Testis (tissue), 2 donors: ENCODE data around the gene CALCA.

ENCODE experiments used
- POLR2A ChIP-seq: fragments of 450-650 bp; IDR thresholded peaks from one replicate; pipeline ENCODE4 v1.6.1; 2017; ENCODE audit warnings: antibody characterized with exemption, mild to moderate bottlenecking, moderate library complexity
- TF ChIP-seq, protein P1 (sequence below), 3 experiments: fragments of 450-650 bp in 2 of 3; fragments of 200-600 bp in 1 of 3; sonication (generic) in 1 of 3; IDR thresholded peaks; one replicate each; pipeline ENCODE4 v1.5.1; 2016 to 2019; ENCODE audit warnings: antibody characterized with exemption in 3 of 3, mild to moderate bottlenecking in 2 of 3, moderate library complexity in 1 of 3

DNA sequence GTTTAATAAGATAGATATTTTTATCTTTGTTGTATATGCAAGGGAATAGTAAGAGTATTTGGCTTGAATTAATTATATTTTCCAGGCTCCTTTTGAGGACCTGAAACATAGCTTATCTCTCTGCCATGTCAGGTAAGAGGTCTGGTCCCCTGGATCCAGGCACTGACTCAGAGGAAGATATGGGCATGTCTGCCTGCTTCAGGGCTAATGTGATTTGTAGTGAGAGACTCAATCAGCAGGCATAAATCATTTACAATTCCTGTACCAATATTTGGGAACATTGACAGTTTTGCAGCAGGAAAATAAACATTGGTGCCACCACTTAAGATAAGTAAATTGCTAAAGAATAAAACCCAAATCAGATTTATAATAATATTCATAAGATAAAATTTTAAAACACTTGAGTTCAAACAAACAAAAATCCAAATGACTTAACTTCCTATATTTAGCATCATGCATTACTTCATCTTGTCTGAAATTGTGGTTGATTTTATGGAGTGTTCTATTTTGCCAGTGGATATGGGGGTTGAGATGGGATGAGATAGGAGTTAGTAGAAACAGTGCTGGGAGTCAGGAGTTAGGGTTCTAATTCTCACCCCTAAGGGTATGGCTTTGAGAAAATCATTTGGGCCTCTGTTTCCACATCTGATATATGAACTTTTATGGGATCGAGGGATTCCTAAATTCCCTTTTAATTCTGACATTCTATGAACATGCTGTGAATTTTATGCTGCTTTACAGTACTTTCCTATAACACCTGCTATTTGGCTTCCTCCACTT, 5.1 kb upstream of the CALCA start:
- TF ChIP-seq, protein P1, sequence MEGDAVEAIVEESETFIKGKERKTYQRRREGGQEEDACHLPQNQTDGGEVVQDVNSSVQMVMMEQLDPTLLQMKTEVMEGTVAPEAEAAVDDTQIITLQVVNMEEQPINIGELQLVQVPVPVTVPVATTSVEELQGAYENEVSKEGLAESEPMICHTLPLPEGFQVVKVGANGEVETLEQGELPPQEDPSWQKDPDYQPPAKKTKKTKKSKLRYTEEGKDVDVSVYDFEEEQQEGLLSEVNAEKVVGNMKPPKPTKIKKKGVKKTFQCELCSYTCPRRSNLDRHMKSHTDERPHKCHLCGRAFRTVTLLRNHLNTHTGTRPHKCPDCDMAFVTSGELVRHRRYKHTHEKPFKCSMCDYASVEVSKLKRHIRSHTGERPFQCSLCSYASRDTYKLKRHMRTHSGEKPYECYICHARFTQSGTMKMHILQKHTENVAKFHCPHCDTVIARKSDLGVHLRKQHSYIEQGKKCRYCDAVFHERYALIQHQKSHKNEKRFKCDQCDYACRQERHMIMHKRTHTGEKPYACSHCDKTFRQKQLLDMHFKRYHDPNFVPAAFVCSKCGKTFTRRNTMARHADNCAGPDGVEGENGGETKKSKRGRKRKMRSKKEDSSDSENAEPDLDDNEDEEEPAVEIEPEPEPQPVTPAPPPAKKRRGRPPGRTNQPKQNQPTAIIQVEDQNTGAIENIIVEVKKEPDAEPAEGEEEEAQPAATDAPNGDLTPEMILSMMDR (IDR thresholded peaks at IDR 0.05) = no peak
- TF ChIP-seq POLR2A = no peak
